HG02840 (cell line): ENCODE measurements around the gene KPNA3.
A peak's percentile ranks its signal among the peaks of the same experiment; 100 is the strongest.

Experiments
- ATAC-seq: cut with Tn5 transposase; IDR thresholded peaks from one replicate; pipeline ENCODE4 v1.9.1; 2021; ENCODE audit warnings: mild to moderate bottlenecking, moderate library complexity, moderate number of reproducible peaks; ENCODE audit not compliant: unreplicated experiment, low FRiP score

Gene KPNA3

DNA sequence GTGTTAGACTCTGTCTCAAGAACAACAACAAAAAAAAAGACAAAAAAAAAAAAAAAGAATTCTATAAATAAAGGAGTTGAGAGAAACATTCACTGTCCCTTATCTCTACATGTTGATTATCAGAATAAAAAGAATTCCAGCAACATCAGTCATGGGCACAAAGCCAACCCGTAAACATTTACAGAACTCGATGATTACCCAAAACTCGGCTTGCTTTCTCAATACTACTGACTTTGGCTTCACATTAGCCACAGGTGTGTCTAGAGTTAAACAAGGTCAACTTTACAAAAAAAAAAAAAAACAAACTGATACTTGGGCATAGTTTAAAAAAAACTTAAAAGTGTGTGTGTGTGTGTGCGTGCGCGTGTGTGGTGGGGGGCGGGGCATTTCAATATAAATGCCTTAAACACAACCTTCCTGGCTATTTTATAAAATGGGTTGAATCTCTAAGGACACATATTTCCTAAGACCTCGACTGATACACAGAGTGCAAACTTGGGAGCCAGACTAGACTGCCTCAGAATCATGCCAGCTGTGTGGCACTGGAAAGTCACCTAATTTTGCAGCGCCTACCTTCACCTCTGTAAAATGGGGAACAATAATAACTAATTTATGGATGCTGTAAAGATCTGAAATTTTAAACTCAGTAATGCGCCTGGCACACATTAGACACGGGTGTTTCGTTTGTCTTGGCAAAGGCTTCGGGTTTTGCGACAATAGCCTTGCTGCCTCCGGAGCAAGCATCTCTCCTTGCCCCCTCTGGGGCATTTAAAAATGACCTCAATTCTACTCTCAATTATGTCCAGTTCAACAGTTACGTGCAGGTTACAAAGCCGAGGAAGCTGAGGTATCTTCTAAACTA, 102.1 kb downstream of the KPNA3 start:
- peak; percentile 22 for ATAC-seq

DNA sequence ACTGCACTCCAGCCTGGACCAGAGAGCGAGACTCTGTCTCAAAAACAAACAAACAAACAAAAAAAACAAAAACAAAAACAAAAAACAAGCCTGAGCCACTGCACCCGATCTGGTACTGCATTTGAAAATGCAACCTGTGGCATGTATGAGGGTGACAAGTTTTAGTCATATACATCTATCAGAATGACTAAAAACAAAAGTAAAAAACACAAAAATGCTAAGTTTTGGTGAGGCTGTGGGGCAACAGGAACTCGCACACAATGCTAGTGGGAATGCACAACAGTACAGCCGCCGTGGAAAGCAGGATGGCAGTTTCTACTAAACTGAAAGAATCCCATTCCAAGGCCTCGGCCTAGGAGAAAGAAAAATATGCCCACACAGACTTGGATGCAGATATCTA, 109.0 kb downstream of the KPNA3 start:
- ATAC-seq, result no peak

DNA sequence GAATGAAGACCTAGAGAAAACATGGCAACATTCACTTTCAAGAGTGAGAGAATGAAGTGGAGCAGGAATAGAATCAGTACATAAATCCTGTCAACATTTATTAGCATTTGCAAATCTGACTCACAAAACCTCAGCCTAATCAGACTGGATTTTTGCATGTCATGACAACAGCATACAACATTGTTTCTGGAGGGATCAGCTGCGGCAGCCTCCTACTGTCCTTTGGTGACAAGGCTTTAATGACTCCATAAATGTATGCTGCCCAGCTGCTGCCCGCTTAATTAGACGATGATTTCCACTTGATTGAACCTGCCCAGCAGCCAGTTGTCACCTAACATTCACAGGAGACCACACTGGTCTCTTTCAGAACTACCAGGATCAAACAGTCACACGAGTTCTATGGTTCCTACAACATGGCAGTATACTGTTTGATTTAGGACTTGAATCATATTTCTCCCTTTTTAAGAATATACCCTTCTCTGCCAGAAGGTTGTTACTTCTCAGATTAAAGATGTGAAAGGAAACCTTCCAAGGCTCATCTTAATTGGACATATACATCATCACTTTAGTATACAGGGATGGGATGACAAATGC, 110.5 kb downstream of the KPNA3 start:
- ATAC-seq, result no peak

DNA sequence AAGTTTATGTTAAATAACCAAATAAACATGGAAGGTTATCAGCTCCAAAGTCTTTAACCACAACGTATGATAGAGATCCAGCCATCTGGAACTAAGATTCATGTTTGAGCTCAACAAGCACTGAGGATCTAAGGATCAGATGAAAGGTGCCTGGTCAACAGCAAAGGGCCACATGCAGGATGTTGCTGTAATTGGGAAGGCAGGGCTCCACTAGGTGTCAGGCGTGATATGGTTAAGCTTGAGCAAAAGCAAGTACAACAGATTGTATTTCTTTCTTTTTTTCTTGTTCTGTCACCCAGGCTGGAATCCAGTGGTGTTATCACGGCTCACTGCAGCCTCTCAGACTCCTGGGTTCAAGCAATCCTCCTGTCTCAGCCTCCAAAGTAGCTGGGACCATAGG, 113.2 kb downstream of the KPNA3 start:
- no peak for ATAC-seq

DNA sequence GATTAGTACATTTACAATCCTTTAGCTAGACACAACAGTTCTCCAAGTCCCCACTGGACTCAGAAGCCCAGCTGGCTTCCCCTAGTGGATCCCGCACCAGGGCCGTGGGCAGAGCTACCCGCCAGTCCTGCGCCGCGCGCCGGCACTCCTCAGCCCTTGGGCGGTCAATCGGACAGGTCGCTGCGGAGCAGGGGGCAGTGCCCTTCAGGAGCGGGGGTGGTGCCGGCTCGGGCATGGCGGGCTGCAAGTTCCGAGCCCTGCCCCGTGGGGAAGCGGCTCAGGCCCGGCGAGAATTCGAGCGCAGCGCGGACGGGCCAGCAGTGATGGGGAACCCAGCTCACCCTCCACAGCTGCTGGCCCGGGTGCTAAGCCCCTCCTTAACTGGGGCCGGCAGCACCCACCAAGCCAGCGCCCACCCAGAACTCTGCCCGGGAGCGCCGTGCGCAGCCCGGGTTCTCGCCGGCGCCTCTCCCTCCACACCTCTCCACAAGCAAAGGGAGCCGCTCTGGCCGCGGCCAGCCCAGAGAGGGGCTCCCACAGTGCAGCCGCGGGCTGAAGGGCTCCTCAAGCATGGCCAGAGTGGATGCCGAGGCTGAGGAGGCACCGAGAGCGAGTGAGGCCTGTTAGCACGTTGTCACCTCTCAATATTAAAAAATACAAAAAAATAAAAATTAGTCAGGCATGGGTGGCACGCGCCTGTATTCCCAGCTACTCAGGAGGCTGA, 114.1 kb downstream of the KPNA3 start:
- ATAC-seq, result no peak

DNA sequence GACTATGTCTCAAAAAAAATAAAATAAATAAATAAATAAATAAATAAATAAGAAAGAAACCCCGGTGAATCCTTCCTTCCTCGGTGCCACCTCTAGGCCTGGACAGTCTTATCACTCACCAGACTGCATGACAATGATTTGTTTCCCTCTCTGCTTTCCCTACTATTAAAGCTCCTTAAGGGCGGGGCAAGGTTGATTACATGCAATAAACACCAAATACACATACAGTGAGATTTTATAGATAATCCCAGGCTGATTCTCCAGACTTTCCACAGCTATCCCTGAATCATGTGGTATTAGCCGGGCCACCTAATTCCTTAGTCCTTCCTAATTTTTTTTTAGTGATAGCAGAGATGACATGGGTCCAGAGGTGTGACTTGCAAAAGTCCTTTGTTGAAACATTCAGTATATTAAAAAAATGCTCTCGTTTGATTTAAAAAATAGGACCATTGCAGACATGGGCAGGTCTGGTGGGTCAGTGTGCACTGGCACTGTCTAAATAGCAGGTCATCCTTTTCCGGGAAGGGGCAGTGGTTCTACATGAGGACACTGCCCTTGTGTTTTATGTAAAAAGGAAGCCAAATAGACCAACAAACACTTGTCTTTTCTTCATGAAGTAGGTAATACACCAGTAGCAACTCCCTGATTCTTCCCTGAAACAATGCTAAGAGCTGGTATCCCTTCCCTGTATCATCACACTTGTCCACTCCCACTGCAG, 115.7 kb downstream of the KPNA3 start:
- no peak for ATAC-seq

DNA sequence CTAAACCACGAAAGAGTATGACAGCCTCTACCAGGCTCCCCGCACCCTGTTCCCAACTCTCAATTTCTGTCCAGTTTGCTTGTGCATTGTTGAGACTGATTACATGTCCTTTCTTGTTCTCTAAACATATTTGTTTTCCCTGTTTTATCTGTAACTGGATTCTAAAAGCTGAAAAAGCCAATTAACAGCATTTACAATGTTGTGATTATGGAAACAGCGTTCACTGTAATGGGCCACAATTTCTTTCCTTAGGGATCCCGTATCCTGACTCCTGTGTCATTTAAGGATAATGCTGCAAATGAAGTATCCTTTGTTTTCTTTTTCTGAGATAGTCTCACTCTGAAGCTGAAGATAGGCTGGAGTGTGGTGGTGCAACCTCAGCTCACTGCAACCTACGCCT, 121.7 kb downstream of the KPNA3 start:
- no peak for ATAC-seq

DNA sequence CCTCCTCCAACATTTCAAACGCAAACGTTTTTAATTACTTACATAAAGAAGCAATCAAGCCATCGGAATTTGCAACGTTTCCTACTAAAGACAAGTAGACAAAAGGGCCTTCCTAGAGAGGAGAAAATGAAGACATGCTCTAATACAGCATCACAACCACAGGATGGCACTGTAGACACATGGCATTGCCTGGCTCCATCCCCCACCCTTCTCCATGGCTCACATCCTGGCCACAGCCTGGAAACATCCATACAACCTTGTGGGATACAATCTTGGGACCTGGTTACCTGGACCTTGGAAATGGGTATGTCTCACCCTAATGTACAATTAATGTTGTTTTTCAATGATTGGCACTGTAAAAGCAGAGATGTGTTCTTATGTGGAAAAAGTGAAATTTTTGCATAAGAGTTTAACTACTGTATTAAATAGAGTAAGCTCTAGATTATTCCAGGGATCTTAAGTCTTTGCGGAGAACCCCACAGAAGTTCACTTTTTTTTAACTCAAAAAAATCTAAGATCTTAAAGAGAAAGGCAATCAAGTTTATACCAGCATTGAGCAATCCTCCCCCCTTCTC, 122.7 kb downstream of the KPNA3 start:
- no peak for ATAC-seq

DNA sequence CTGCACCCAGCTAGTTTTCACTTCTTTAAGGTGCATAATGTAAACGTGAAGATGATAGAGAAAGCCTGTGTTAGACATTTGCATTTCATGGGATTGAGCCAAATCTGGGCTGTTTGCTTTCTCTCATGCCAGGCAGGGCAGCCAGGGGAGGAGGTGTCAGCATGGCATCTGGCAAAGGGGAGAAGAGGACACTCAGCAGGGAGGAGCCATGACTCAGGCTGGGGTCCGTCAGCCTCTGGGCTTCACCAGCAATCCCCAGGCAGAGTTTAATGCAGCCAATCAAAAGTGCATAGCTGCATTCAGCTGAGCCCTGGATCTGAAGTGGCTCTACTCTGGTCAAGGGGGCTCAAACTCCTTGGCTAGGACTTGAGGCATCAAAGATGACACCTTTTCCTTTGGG, 124.7 kb downstream of the KPNA3 start:
- no peak for ATAC-seq

DNA sequence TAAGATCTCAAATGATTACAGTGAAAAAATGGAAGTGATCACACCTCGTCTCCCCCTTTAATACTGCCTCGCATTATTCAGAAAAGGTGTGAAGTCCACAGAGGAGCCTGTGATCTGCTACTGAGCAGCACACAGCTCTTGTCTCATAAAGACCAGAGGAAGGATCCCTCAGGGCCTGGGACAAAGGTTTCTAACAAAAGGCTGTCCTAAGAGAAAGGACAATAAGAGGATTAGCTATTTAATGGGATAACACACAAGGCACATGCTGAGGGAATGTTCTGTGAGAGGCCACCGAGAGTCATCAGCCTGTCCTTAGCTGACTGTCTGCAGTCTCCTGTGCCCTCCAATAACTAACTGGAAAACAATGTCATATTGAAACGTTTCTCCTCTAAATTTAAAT, 127.9 kb downstream of the KPNA3 start:
- ATAC-seq, result no peak

DNA sequence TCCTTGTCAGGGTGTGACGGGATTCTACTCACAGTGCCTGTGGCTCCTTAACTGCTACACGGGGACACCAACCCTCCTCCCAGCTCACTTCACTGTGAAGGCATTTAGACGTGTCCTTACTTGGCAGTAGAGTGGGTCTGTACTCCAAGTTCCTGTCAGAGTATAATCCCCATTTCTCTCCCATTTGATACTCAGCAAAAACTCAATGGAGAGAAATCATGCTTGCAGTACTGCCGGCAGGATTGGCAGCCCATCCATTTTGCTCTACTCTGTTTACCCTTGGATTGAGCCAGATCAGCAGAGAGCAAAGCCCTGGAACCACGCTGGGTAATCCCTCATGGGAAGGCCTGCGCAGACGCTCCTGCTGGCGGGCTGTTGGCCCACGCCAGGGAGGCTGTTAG, 135.2 kb downstream of the KPNA3 start:
- ATAC-seq, result no peak

DNA sequence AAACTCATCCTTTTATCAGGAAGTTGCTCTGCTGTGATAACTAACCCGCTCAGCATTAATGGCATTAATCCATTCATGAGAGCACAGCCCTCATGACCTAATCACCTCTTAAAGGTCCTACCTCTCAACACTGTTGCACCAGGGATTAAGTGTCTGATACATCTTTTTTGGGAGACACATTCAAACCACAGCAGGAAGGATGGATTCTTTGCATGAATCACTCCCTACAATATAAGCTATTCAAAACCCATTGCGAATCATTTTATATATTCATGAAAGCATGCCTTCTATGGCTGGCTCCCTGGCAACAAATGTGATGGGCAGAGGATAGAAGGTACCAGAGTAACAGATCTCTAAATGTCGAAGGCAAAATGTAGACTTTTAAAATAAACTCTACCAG, 136.6 kb downstream of the KPNA3 start:
- no peak for ATAC-seq

DNA sequence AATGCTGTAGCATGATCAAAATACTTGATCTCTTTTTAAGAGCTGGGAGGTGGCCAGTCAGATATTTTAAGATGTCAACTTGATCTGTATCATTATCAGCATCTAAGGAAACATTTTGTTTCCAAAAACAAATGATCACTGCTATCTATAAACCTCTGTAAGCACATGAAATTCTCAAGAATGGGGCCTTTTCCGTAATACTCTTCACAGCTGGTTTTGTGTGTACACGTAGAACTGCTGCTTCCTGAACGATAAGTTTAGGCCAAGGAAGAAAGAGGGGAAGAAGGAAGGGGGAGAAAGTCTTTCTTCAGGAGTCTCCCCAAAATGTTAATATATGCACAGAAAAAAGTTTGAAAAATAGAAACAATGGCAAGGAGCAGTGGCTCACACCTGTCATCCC, 138.5 kb downstream of the KPNA3 start:
- no peak for ATAC-seq

DNA sequence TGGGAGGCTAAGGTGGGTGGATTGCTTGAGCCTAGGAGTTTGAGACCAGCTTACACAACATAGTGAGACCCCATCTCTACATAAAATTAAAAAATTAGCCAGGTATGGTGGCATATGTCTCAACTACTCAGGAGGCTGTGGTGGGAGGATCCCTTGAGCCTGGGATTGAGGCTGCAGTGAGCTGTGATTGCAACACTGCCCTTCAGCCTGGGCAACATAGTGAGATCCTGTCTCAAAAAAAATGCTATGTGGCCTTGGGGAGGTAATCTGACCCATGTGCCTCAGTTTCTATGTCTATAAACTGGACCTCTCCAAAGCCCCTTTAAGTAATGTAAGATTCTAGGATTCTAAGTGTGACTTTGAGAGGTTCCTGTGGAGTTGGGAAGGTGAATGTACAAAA, 139.0 kb downstream of the KPNA3 start:
- ATAC-seq, result no peak

DNA sequence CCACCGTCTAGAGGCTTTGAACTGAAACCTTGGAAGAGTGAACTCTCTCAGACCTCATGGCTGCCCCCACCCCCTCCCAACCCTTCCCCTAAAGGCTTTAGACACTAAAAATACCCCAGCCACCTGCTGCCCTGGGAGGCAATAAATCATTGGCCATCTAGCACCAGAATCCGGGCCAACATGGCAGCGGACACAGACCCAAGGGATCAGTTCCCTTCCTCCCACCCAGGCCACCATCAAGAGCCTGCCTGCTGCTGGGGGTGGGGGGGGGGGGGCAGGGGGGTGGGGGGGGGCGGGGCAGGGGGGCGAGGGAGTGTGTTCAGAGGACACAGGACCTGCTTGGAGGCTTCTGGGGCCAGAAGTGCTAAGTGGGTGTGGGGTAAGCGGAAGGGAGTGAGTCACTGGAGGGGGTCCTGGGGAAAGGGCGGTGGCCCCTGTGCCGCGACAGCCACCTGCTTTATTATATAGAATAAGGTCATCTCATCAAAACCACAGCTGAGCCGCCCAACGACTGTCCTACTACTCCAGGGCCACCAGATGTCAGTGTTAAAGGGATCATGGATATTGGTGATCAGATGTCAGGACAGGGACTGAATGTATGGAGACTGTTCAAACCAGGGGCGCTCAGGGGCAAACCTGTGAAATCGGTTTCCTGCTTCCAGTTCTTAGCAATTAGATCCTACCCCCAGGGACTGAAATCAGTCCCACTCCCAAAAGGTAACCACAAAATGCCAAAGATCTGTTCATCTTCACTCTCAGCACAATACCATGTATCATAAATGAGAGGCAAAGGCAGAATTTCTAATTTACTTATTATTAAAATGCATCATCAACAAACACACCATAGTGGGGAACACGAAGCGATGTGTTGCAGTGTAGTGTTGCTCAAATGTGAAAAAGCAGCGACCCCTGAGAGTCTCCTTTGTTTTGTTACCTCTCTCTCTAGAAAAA, 139.9 kb downstream of the KPNA3 start:
- ATAC-seq, result no peak

DNA sequence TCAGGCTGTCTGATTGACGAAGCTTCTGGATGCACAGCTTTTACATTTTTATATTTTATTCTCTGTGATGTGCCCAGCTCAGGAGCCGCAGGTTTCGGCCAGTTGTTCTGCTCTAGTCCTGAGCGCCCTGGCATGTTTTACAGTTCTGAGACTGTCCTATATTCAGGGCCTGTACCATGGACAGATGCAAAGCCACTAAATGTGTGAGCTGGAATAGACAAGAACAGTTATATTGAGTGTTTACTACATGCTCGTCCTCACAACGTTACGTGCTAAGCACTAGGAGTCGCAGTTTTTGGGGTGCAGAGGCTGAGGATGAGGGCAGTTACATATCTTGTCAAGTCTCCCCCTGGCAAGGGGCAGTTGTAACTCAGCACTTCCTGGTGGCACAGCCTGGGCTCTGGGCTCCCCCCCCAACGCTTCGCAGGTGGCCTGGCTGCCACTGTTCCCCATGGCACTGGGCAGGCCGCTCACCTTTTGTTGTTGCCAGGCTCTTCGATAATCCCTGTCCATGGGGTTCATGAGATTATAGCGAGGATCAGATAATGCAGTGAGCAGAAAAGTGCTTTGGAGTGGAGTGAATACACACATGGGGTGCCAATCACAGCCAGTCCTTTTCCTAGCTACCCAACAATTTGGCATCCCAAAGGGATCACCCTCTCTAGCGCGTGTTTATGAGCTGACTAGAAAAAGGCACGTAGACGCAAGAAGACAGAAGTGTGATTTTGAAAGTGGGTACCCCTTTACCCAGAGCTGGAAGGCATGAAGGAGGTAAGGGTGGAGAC, 140.7 kb downstream of the KPNA3 start:
- ATAC-seq, result no peak

DNA sequence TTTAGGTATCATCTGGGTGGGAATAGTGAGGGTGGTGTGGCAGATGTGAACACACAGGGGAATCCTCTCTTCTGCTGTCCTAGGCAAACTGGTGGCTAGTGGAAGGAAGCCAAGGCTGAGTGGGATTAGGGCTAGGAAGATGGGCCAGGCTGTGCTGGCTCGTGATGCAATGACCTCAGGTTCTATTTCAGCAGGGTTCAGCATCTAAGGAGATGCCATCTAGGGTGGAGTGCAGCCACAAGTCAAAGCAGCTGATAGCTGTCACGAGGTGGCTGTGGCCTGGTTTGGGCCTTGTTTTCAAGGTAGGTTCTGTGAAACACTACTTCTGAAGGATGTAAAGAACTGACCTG, 142.5 kb downstream of the KPNA3 start:
- no peak for ATAC-seq
